HL-60 (cell line): ENCODE measurements around the gene HS1BP3.

Source experiments
- POLR2AphosphoS5 ChIP-seq: IDR thresholded peaks from 2 replicates; pipeline ENCODE4 v1.6.1; 2012; ENCODE audit warnings: low read depth
- SPI1 ChIP-seq: IDR thresholded peaks from 2 replicates; pipeline ENCODE4 v1.6.1; 2012; ENCODE audit warnings: low read depth, mild to moderate bottlenecking, borderline replicate concordance
- TF ChIP-seq, protein P1 (sequence below): IDR thresholded peaks from one replicate; pipeline ENCODE4 v1.5.1; 2011; ENCODE audit warnings: low read length, control low read depth, inconsistent platforms; ENCODE audit not compliant: insufficient read depth
- TF ChIP-seq, protein P2 (sequence below): IDR thresholded peaks from 2 replicates; pipeline ENCODE4 v1.6.1; 2012; ENCODE audit warnings: low read depth; ENCODE audit not compliant: insufficient replicate concordance

DNA sequence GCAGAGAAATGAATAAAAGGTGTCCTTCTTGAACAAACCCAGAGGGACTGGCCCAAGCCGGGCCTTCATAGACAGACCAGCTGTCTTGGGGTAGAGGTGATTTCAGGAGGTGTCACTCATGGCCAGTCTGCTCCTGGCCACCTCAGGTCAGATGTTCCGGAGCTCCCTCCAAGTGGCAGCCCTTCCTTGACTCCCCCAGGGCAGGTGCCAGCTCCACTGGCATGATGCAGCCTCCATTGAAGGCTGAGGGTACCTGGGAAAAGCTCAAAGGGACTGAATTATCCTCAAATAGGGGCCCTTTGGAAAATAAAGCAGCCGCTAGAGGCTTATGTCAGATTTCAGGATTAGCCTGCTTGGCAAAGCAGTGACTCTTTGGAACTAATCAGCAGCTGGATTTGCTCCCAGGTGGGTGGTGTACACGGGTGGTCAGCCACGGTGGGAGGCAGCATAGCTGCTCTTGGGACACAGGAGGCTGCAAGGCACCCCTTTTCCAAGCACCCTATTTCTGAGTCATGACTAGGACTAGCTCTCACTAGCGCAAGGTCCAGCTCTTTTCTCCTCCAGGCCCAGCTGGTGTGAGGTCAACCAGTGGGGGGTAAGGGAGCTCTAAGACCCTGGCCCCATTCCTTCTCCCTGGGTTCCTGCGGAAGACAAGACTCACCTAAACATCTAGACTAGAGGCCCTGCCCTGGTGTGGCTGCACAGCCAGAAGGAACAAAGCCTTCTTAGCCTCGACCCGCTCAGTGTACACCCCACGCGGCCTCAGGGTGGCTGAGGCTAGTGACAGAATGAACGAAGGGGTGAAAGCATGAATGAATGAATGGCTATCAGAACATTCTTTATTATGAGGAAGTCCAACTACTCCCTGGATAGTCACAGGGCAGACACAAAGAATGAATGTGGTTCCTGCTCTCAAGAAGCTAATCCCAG is 29.3 kb downstream of the HS1BP3 start:
- TF ChIP-seq, protein P1, sequence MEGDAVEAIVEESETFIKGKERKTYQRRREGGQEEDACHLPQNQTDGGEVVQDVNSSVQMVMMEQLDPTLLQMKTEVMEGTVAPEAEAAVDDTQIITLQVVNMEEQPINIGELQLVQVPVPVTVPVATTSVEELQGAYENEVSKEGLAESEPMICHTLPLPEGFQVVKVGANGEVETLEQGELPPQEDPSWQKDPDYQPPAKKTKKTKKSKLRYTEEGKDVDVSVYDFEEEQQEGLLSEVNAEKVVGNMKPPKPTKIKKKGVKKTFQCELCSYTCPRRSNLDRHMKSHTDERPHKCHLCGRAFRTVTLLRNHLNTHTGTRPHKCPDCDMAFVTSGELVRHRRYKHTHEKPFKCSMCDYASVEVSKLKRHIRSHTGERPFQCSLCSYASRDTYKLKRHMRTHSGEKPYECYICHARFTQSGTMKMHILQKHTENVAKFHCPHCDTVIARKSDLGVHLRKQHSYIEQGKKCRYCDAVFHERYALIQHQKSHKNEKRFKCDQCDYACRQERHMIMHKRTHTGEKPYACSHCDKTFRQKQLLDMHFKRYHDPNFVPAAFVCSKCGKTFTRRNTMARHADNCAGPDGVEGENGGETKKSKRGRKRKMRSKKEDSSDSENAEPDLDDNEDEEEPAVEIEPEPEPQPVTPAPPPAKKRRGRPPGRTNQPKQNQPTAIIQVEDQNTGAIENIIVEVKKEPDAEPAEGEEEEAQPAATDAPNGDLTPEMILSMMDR, result no peak
- TF ChIP-seq, protein P2, sequence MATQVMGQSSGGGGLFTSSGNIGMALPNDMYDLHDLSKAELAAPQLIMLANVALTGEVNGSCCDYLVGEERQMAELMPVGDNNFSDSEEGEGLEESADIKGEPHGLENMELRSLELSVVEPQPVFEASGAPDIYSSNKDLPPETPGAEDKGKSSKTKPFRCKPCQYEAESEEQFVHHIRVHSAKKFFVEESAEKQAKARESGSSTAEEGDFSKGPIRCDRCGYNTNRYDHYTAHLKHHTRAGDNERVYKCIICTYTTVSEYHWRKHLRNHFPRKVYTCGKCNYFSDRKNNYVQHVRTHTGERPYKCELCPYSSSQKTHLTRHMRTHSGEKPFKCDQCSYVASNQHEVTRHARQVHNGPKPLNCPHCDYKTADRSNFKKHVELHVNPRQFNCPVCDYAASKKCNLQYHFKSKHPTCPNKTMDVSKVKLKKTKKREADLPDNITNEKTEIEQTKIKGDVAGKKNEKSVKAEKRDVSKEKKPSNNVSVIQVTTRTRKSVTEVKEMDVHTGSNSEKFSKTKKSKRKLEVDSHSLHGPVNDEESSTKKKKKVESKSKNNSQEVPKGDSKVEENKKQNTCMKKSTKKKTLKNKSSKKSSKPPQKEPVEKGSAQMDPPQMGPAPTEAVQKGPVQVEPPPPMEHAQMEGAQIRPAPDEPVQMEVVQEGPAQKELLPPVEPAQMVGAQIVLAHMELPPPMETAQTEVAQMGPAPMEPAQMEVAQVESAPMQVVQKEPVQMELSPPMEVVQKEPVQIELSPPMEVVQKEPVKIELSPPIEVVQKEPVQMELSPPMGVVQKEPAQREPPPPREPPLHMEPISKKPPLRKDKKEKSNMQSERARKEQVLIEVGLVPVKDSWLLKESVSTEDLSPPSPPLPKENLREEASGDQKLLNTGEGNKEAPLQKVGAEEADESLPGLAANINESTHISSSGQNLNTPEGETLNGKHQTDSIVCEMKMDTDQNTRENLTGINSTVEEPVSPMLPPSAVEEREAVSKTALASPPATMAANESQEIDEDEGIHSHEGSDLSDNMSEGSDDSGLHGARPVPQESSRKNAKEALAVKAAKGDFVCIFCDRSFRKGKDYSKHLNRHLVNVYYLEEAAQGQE, result no peak
- TF ChIP-seq POLR2AphosphoS5, result no peak
- no peak for TF ChIP-seq SPI1
